Vagina (tissue), 2 donors: Measurements from ENCODE around the gene GBX2. TPM values are rescaled to one million over a fixed set of nuclear protein-coding genes. Genes with fewer than 3 reads are reported as not detected.

ENCODE experiments used
- DNase-seq, 2 donors: peaks; one replicate each; pipeline ENCODE4 v3.0.0-alpha.2; 2017; ENCODE audit errors: extremely low spot score in 2 of 2
- H3K27ac ChIP-seq: fragments of 200-600 bp; sonication (generic); one replicate; pipeline ENCODE4 v1.5.1; 2019
- H3K27me3 ChIP-seq: fragments of 200-600 bp; sonication (generic); one replicate; pipeline ENCODE4 v1.5.1; 2019
- H3K36me3 ChIP-seq, 2 donors: fragments of 200-600 bp; sonication (generic); one replicate each; pipeline ENCODE4 v1.5.1; 2017 to 2019
- H3K4me1 ChIP-seq: fragments of 200-600 bp; sonication (generic); one replicate; pipeline ENCODE4 v1.5.1; 2019
- H3K4me3 ChIP-seq, 2 donors: fragments of 200-600 bp; sonication (generic); 1 replicate in 1 of 2; 2 replicates in 1 of 2; pipeline ENCODE4 v1.5.1; 2016 to 2019
- H3K9me3 ChIP-seq: fragments of 200-600 bp; sonication (generic); one replicate; pipeline ENCODE4 v1.5.1; 2019
- CTCF ChIP-seq, 3 experiments: fragments of 450-650 bp in 2 of 3; fragments of 200-600 bp in 1 of 3; sonication (generic) in 1 of 3; IDR thresholded peaks; one replicate each; pipeline ENCODE4 v1.5.1; 2017 to 2019; ENCODE audit warnings: antibody characterized with exemption in 3 of 3, mild to moderate bottlenecking in 2 of 3, moderate library complexity in 2 of 3
- POLR2A ChIP-seq, 2 donors: fragments of 450-650 bp; IDR thresholded peaks; one replicate each; pipeline ENCODE4 v1.6.1; 2017; ENCODE audit warnings: antibody characterized with exemption in 2 of 2, mild to moderate bottlenecking in 2 of 2, moderate library complexity in 2 of 2
- POLR2AphosphoS5 ChIP-seq, 2 donors: sonication (generic); formaldehyde crosslinking; IDR thresholded peaks; one replicate each; pipeline ENCODE4 v1.9.0; 2017; ENCODE audit warnings: antibody characterized with exemption in 2 of 2, mild to moderate bottlenecking in 2 of 2, low read depth in 1 of 2; ENCODE audit not compliant: insufficient read depth in 1 of 2
- intact Hi-C: fragments of 100-400 bp; cut with DNase I; formaldehyde crosslinking; loops from one replicate; pipeline ENCODE4 v1.15.1; 2023
- total RNA-seq: library from RNA; depleted of rRNA; stranded (reverse); fragments of >200 nt; gene quantifications from one replicate; pipeline ENCODE4 v1.2.3, GENCODE V29; 2016

The GBX2 gene
- total RNA-seq, 1 donor from 2014 or later: not detected

GRCh38 chr2:236160366-236161081 lies 7.7 kb downstream of the GBX2 start:
- H3K27ac ChIP-seq: no peak overlapping the region
- intact Hi-C loops: no loop called here
- TF ChIP-seq POLR2AphosphoS5 (IDR thresholded peaks at IDR 0.05; ENCODE audit: insufficient read depth in 1 of 2, low read depth in 1 of 2): no peak
- no peak for TF ChIP-seq CTCF (IDR thresholded peaks at IDR 0.05)
- TF ChIP-seq POLR2A (IDR thresholded peaks at IDR 0.05): no peak
- H3K36me3 ChIP-seq: no peaks in the 10 kb centered on the region
- no peak for DNase-seq
- no peaks in the 10 kb centered on the region for H3K9me3 ChIP-seq
- peaks cover 22% of the 10 kb centered on the region for H3K4me1 ChIP-seq
- H3K4me3 ChIP-seq: no peak overlapping the region
- peaks cover 18% of the 10 kb centered on the region for H3K27me3 ChIP-seq

GRCh38 chr2:236159778-236160170 lies 8.4 kb downstream of the GBX2 start:
- H3K27me3 ChIP-seq: peaks cover 14% of the 10 kb centered on the region
- DNase-seq: no peak
- TF ChIP-seq CTCF (IDR thresholded peaks at IDR 0.05): no peak
- no peak for TF ChIP-seq POLR2A (IDR thresholded peaks at IDR 0.05)
- TF ChIP-seq POLR2AphosphoS5 (IDR thresholded peaks at IDR 0.05; ENCODE audit: insufficient read depth in 1 of 2, low read depth in 1 of 2): no peak
- H3K9me3 ChIP-seq: no peaks in the 10 kb centered on the region
- no peaks in the 10 kb centered on the region for H3K36me3 ChIP-seq
- intact Hi-C loops: no loop called here
- H3K4me3 ChIP-seq: no peak overlapping the region
- H3K27ac ChIP-seq: no peak overlapping the region
- peaks cover 19% of the 10 kb centered on the region for H3K4me1 ChIP-seq

GRCh38 chr2:236158969-236159777 lies 9.0 kb downstream of the GBX2 start:
- no peak overlapping the region for H3K4me3 ChIP-seq
- no peak for TF ChIP-seq CTCF (IDR thresholded peaks at IDR 0.05)
- TF ChIP-seq POLR2A (IDR thresholded peaks at IDR 0.05): no peak
- no peak for TF ChIP-seq POLR2AphosphoS5 (IDR thresholded peaks at IDR 0.05; ENCODE audit: insufficient read depth in 1 of 2, low read depth in 1 of 2)
- H3K9me3 ChIP-seq: no peaks in the 10 kb centered on the region
- DNase-seq: no peak
- H3K4me1 ChIP-seq: peaks cover 13% of the 10 kb centered on the region
- peaks cover 8% of the 10 kb centered on the region for H3K27me3 ChIP-seq
- no peaks in the 10 kb centered on the region for H3K36me3 ChIP-seq
- no peak overlapping the region for H3K27ac ChIP-seq
- intact Hi-C loops: no loop called here

GRCh38 chr2:236157815-236158498 lies 10.2 kb downstream of the GBX2 start:
- no peak for DNase-seq

More at GRCh38 chr2:236157815-236158498, 10.2 kb downstream of the GBX2 start:
- H3K36me3 ChIP-seq: no peaks in the 10 kb centered on the region
- no peak overlapping the region for H3K27ac ChIP-seq
- intact Hi-C loops: no loop called here
- no peak for TF ChIP-seq CTCF (IDR thresholded peaks at IDR 0.05)
- TF ChIP-seq POLR2AphosphoS5 (IDR thresholded peaks at IDR 0.05; ENCODE audit: insufficient read depth in 1 of 2, low read depth in 1 of 2): no peak
- TF ChIP-seq POLR2A (IDR thresholded peaks at IDR 0.05): no peak
- no peak overlapping the region for H3K4me3 ChIP-seq
- peaks cover 5% of the 10 kb centered on the region for H3K9me3 ChIP-seq
- H3K27me3 ChIP-seq: no peaks in the 10 kb centered on the region
- peaks cover under 1% of the 10 kb centered on the region for H3K4me1 ChIP-seq
